Measurements from ENCODE around the gene CTBP1. TPM values are rescaled to one million over a fixed set of nuclear protein-coding genes. Genes with fewer than 3 reads are reported as not detected.

Gene CTBP1
- total and polyA plus RNA-seq, 7 experiments from 2014 or later = 57.2 to 233 (median 180) TPM

GRCh38 chr4:1221155-1221870, 27.6 kb downstream of the CTBP1 start:
- Histone ChIP-seq H3K27ac (ENCODE audit: low read depth, low read length) (no peak overlapping the region), H3K9me3 (ENCODE audit: control insufficient read depth in 2 of 3, low read length in 3 of 3) (no peaks in the 10 kb centered on the region), H3K27me3 (ENCODE audit: control insufficient read depth in 2 of 2, insufficient read depth in 2 of 2, low read length in 2 of 2) (no peaks in the 10 kb centered on the region), H3K4me1 (ENCODE audit: control insufficient read depth in 2 of 2, insufficient read depth in 2 of 2, low read length in 2 of 2) (peaks cover 15 to 19% of the 10 kb centered on the region in 2 donors), H3K36me3 (ENCODE audit: control insufficient read depth in 2 of 3, insufficient read depth in 3 of 3, low read length in 3 of 3) (peaks cover 15 to 60% (median 19%) of the 10 kb centered on the region in 3 experiments), H3K4me3 (ENCODE audit: low read length) (no peak overlapping the region)
- peaks cover 26 to 56% (median 36%) of the 10 kb centered on the region in 7 donors for H3K4me1 Mint-ChIP-seq
- peaks cover 7 to 50% (median 32%) of the 10 kb centered on the region in 5 donors for H3K36me3 Mint-ChIP-seq
- H3K9me3 Mint-ChIP-seq = peaks cover 0 to 3% (median 0%) of the 10 kb centered on the region in 11 donors
- ATAC-seq (no peak), DNase-seq (no peak)
- peak overlapping the region in 5 of 9 donors; percentile 39 to 53 (median 46) for H3K27ac Mint-ChIP-seq
- H3K4me3 Mint-ChIP-seq = peak overlapping the region in 1 of 10 donors; percentile 58
- CTCF ChIA-PET = no interaction called here
- H3K27me3 Mint-ChIP-seq = no peaks in the 10 kb centered on the region
- POLR2A ChIA-PET = no interaction called here
- intact Hi-C loops (cut with micrococcal nuclease) = no loop called here

DNA sequence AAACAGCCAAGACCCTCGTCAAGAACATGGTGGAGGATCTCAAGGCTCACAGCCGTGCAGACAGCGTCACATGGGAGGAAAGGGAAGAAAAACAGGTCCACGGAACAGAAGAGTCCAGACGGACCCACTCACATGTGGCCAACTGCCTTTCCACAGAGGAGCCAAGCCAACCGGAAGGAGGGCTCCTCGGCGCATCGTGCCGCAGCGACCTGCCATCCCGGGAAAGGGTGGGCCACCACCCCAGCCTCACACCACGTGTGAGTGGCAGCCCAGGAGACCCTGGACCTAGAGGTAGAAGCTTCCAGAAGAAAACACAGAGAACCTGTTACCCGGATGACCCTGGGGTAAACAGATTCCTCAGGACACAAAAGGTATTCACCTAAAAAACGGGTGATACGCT, 28.4 kb downstream of the CTBP1 start:
- DNase-seq (no peak), ATAC-seq (no peak)
- Histone ChIP-seq H3K9me3 (ENCODE audit: control insufficient read depth in 2 of 3, low read length in 3 of 3) (no peaks in the 10 kb centered on the region), H3K27ac (ENCODE audit: low read depth, low read length) (no peak overlapping the region), H3K36me3 (ENCODE audit: control insufficient read depth in 2 of 3, insufficient read depth in 3 of 3, low read length in 3 of 3) (peaks cover 15 to 59% (median 17%) of the 10 kb centered on the region in 3 experiments), H3K27me3 (ENCODE audit: control insufficient read depth in 2 of 2, insufficient read depth in 2 of 2, low read length in 2 of 2) (no peaks in the 10 kb centered on the region), H3K4me1 (ENCODE audit: control insufficient read depth in 2 of 2, insufficient read depth in 2 of 2, low read length in 2 of 2) (peaks cover 22 to 27% of the 10 kb centered on the region in 2 donors), H3K4me3 (ENCODE audit: low read length) (no peak overlapping the region)
- Mint-ChIP-seq H3K27me3 (no peaks in the 10 kb centered on the region), H3K4me3 (no peak overlapping the region), H3K27ac (no peak overlapping the region), H3K4me1 (peaks cover 26 to 56% (median 38%) of the 10 kb centered on the region in 7 donors), H3K9me3 (peaks cover 0 to 3% (median 0%) of the 10 kb centered on the region in 11 donors), H3K36me3 (peaks cover 7 to 52% (median 32%) of the 10 kb centered on the region in 5 donors)
- POLR2A ChIA-PET = no interaction called here
- intact Hi-C loops (cut with micrococcal nuclease) = no loop called here
- CTCF ChIA-PET = no interaction called here

DNA sequence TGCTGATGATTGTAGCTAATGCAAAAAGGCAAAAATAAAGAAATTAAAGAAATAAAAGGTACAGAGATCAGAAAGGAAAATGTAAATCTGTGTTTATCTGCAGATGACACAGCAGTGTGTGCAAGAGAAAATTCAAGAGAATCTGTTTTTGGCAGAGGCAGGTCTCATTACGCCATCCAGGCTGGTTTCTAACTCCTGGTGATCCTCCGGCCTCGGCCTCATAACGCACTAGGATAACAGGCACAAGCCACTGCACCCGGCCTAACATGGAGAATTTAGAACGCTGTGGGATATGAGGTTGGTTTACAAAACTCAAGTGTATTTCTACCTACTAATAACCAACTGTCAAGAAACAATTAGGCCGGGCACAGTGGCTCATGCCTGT, 29.4 kb downstream of the CTBP1 start:
- peaks cover 10 to 59% (median 26%) of the 10 kb centered on the region in 3 experiments for H3K36me3 ChIP-seq (ENCODE audit: control insufficient read depth in 2 of 3, insufficient read depth in 3 of 3, low read length in 3 of 3)
- Mint-ChIP-seq H3K27ac (peak overlapping the region in 3 of 9 donors; percentile 65 to 79 (median 70)), H3K27me3 (no peaks in the 10 kb centered on the region), H3K4me1 (peaks cover 26 to 53% (median 36%) of the 10 kb centered on the region in 7 donors), H3K36me3 (peaks cover 4 to 47% (median 28%) of the 10 kb centered on the region in 5 donors), H3K9me3 (peaks cover 0 to 3% (median 0%) of the 10 kb centered on the region in 11 donors), H3K4me3 (peak overlapping the region in 1 of 10 donors; percentile 64)
- peaks cover 25 to 27% of the 10 kb centered on the region in 2 donors for H3K4me1 ChIP-seq (ENCODE audit: control insufficient read depth in 2 of 2, insufficient read depth in 2 of 2, low read length in 2 of 2)
- no peaks in the 10 kb centered on the region for H3K9me3 ChIP-seq (ENCODE audit: control insufficient read depth in 2 of 3, low read length in 3 of 3)
- intact Hi-C loops (cut with micrococcal nuclease) = no loop called here
- no peak overlapping the region for H3K27ac ChIP-seq (ENCODE audit: low read depth, low read length)
- no peaks in the 10 kb centered on the region for H3K27me3 ChIP-seq (ENCODE audit: control insufficient read depth in 2 of 2, insufficient read depth in 2 of 2, low read length in 2 of 2)
- no peak for DNase-seq
- ChIA-PET CTCF (interaction anchor here (0.6 kb wide), 1 partner anchor 67 kb away, joined by 3 read pairs; no protein-coding TSS in a partner anchor), POLR2A (interaction anchor here (0.7 kb wide), 2 partner anchors 17 to 127 kb away, joined by 3 to 4 read pairs; no protein-coding TSS in a partner anchor)
- no peak overlapping the region for H3K4me3 ChIP-seq (ENCODE audit: low read length)
- ATAC-seq = no peak

DNA sequence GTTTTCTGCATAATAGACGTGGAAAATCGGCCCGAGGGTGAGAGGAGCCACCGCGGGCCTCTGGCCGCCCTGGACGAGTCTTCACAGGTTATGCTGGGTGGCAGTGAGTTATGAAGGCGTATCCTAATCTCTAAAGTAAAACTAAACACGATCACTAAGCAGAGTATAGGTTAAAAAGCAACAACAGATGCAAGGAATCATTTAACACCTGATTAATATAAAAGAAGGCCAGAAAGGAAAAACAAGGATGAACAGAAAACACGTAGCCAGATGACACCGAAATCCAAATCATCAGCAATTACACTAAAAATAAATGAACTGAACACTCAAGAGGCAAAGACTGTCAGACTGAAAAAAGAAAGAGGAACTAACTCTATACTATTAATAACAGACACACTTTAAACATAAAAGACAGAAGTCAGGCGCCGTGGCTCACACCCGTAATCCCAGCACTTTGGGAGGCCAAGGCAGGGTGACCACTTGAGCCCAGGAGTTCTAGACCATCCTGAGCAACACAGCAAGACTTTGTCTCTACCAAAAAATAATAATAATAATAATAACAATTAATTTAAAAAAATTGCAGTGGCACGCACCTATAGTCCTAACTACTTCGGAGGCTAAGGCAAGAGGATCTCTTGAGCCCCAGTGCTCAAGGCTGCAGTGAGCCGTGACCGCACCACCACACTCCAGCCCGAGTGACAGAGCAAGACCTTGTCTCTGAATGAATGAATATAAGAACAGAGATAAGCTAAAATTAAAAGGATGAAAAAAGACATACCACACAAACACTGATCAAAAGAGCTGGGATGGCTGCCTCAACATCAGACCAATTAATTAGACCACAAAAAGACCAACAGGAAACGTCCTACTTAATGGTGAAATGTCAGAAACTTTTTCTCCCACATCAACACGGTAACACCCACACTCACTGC, 30.0 kb downstream of the CTBP1 start:
- Histone ChIP-seq H3K4me3 (ENCODE audit: low read length) (no peak overlapping the region), H3K9me3 (ENCODE audit: control insufficient read depth in 2 of 3, low read length in 3 of 3) (no peaks in the 10 kb centered on the region), H3K36me3 (ENCODE audit: control insufficient read depth in 2 of 3, insufficient read depth in 3 of 3, low read length in 3 of 3) (peaks cover 3 to 59% (median 19%) of the 10 kb centered on the region in 3 experiments), H3K27me3 (ENCODE audit: control insufficient read depth in 2 of 2, insufficient read depth in 2 of 2, low read length in 2 of 2) (no peaks in the 10 kb centered on the region), H3K27ac (ENCODE audit: low read depth, low read length) (no peak overlapping the region), H3K4me1 (ENCODE audit: control insufficient read depth in 2 of 2, insufficient read depth in 2 of 2, low read length in 2 of 2) (peaks cover 25 to 27% of the 10 kb centered on the region in 2 donors)
- ChIA-PET CTCF (interaction anchor here (0.6 kb wide), 1 partner anchor 67 kb away, joined by 3 read pairs; no protein-coding TSS in a partner anchor), POLR2A (interaction anchor here (0.7 to 2.2 kb wide), 2 partner anchors 17 to 128 kb away, joined by 3 to 8 read pairs; no protein-coding TSS in a partner anchor)
- peak overlapping the region in 6 of 10 donors; percentile 6 to 66 (median 28) for H3K4me3 Mint-ChIP-seq
- peaks cover 26 to 50% (median 32%) of the 10 kb centered on the region in 7 donors for H3K4me1 Mint-ChIP-seq
- ATAC-seq (peak; percentile 32), DNase-seq (no peak)
- no peaks in the 10 kb centered on the region for H3K27me3 Mint-ChIP-seq
- H3K36me3 Mint-ChIP-seq = peaks cover 0 to 40% (median 22%) of the 10 kb centered on the region in 5 donors
- intact Hi-C loops (cut with micrococcal nuclease) = no loop called here
- peaks cover 0 to 3% (median 0%) of the 10 kb centered on the region in 11 donors for H3K9me3 Mint-ChIP-seq
- H3K27ac Mint-ChIP-seq = peak overlapping the region; percentile 6 to 84 (median 65)

DNA sequence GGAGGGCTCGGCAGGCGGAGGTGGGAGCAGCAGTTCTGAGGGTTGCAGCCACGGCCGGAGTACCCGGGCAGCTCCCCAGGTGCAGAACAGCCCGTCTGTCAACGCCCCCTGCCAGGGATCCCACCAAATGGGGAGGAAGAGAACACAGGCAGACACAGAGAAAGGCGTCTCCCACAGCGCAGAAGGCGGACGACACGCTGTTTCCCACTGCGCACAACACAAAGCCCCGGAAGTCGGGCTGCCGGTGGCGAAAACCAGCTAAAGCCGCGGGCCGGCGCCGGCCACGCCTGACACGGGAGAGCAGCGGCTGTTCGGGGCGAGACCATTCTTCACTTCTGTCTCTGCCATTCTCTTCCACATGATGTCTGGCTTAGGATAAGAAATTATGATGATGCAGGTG, 31.6 kb downstream of the CTBP1 start:
- peak overlapping the region; percentile 48 to 84 (median 68) for H3K27ac Mint-ChIP-seq
- Histone ChIP-seq H3K4me1 (ENCODE audit: control insufficient read depth in 2 of 2, insufficient read depth in 2 of 2, low read length in 2 of 2) (peaks cover 25 to 27% of the 10 kb centered on the region in 2 donors), H3K27me3 (ENCODE audit: control insufficient read depth in 2 of 2, insufficient read depth in 2 of 2, low read length in 2 of 2) (no peaks in the 10 kb centered on the region), H3K4me3 (ENCODE audit: low read length) (peak overlapping the region; percentile 22), H3K36me3 (ENCODE audit: control insufficient read depth in 2 of 3, insufficient read depth in 3 of 3, low read length in 3 of 3) (peaks cover 0 to 61% (median 15%) of the 10 kb centered on the region in 3 experiments), H3K27ac (ENCODE audit: low read depth, low read length) (peak overlapping the region; percentile 52), H3K9me3 (ENCODE audit: control insufficient read depth in 2 of 3, low read length in 3 of 3) (no peaks in the 10 kb centered on the region)
- H3K4me3 Mint-ChIP-seq = peak overlapping the region; percentile 33 to 77 (median 75)
- CTCF ChIA-PET = interaction anchor here (1.0 to 1.7 kb wide), 2 partner anchors 50 to 51 kb away, joined by 3 to 6 read pairs; no protein-coding TSS in a partner anchor
- ATAC-seq (no peak), DNase-seq (no peak)
- peaks cover 26 to 50% (median 32%) of the 10 kb centered on the region in 7 donors for H3K4me1 Mint-ChIP-seq
- intact Hi-C loops (cut with micrococcal nuclease) = loop anchor here (1.0 to 2.0 kb wide), 2 partner anchors 15 to 50 kb away; no protein-coding TSS in a partner anchor
- H3K9me3 Mint-ChIP-seq = peaks cover 0 to 3% (median 0%) of the 10 kb centered on the region in 11 donors
- POLR2A ChIA-PET = interaction anchor here (0.7 to 2.2 kb wide), 3 partner anchors 15 to 113 kb away, joined by 3 to 8 read pairs (median 3); no protein-coding TSS in a partner anchor
- no peaks in the 10 kb centered on the region for H3K27me3 Mint-ChIP-seq
- peaks cover 0 to 38% (median 22%) of the 10 kb centered on the region in 5 donors for H3K36me3 Mint-ChIP-seq
